B cell (primary cell): ENCODE measurements around the gene ZCCHC3. TPM values are rescaled to one million over a fixed set of nuclear protein-coding genes. Genes with fewer than 3 reads are reported as not detected.

Source experiments
- ATAC-seq: fragments of 200-7000 bp; cut with Tn5 transposase; one replicate; pipeline ENCODE4 v1.10.0; 2021; ENCODE audit warnings: low read depth, mild to moderate bottlenecking, moderate number of reproducible peaks, moderate library complexity
- CTCF ChIA-PET: fragments of 350-600 bp; sonication (Branson Sonifier 250); formaldehyde crosslinking; loops from one replicate; lab custom pipeline; 2021; ENCODE audit warnings: antibody characterized with exemption, inconsistent platforms; lab: Charles Lee
- POLR2A ChIA-PET: fragments of 350-600 bp; sonication (Branson Sonifier 250); formaldehyde crosslinking; loops from one replicate; lab custom pipeline; 2021; ENCODE audit warnings: antibody characterized with exemption; lab: Charles Lee
- DNase-seq: peaks from one replicate; pipeline ENCODE4 v3.0.0; 2013
- H2AFZ ChIP-seq: 2 replicates; pipeline ENCODE4 v1.6.1; 2012; ENCODE audit warnings: mild to moderate bottlenecking, low read depth, low read length; ENCODE audit not compliant: insufficient read depth, poor library complexity, severe bottlenecking
- H3K27ac ChIP-seq, 2 donors: 1 replicate in 1 of 2; 2 replicates in 1 of 2; pipeline ENCODE4 v1.5.1; 2012 to 2013; ENCODE audit warnings: low read length in 2 of 2, mild to moderate bottlenecking in 2 of 2, moderate library complexity in 1 of 2
- H3K27me3 ChIP-seq, 4 experiments: fragments of 200-600 bp in 1 of 4; sonication (generic) in 1 of 4; replicated peaks in 1 of 4; 1 replicate in 2 of 4; 2 replicates in 2 of 4; pipeline versions ENCODE4 v1.6.1 to v1.7.0; 2013 to 2016; ENCODE audit warnings: low read length in 3 of 4, mild to moderate bottlenecking in 2 of 4, mixed read lengths in 1 of 4, moderate library complexity in 1 of 4; ENCODE audit not compliant: insufficient read depth in 4 of 4, control insufficient read depth in 3 of 4; ENCODE audit errors: control extremely low read depth in 1 of 4
- H3K36me3 ChIP-seq, 2 experiments: replicated peaks in 1 of 2; 1 replicate in 1 of 2; 2 replicates in 1 of 2; pipeline versions ENCODE4 v1.6.1 to v1.7.1; 2013; ENCODE audit warnings: low read length in 1 of 2; ENCODE audit not compliant: insufficient read depth in 2 of 2, control insufficient read depth in 1 of 2; ENCODE audit errors: control extremely low read depth in 1 of 2, extremely low read depth in 1 of 2
- H3K4me1 ChIP-seq, 2 donors: fragments of 200-600 bp in 1 of 2; sonication (generic) in 1 of 2; 1 replicate in 1 of 2; 2 replicates in 1 of 2; pipeline versions ENCODE4 v1.5.1 to v1.6.1; 2013 to 2017; ENCODE audit warnings: low read length in 2 of 2; ENCODE audit not compliant: control insufficient read depth in 2 of 2, insufficient read depth in 2 of 2
- H3K4me2 ChIP-seq: replicated peaks from 2 replicates; pipeline ENCODE3; 2012; ENCODE audit warnings: mild to moderate bottlenecking, low read depth, low read length; ENCODE audit not compliant: poor library complexity, severe bottlenecking
- H3K4me3 ChIP-seq, 5 experiments: fragments of 200-600 bp in 1 of 5; sonication (generic) in 1 of 5; 1 replicate in 3 of 5; 2 replicates in 2 of 5; pipeline versions ENCODE4 v1.5.1 to v1.7.0; 2011 to 2016; ENCODE audit warnings: low read length in 4 of 5, mild to moderate bottlenecking in 4 of 5, low read depth in 2 of 5, control low read depth in 1 of 5, moderate library complexity in 1 of 5; ENCODE audit not compliant: insufficient read depth in 1 of 5; ENCODE audit errors: control extremely low read depth in 1 of 5, extremely low read depth in 1 of 5
- H3K79me2 ChIP-seq: fragments of 200-600 bp; sonication (generic); one replicate; pipeline ENCODE4 v1.6.0; 2016; ENCODE audit warnings: low read length; ENCODE audit not compliant: control insufficient read depth, insufficient read depth
- H3K9ac ChIP-seq: fragments of 200-600 bp; sonication (generic); 2 replicates; pipeline ENCODE4 v1.6.1; 2017; ENCODE audit warnings: mild to moderate bottlenecking, low read length, moderate library complexity
- H3K9me3 ChIP-seq, 3 donors: one replicate each; pipeline versions ENCODE4 v1.6.1 to v1.7.1; 2013; ENCODE audit warnings: low read length in 2 of 3; ENCODE audit not compliant: control insufficient read depth in 2 of 3, insufficient read depth in 1 of 3; ENCODE audit errors: control extremely low read depth in 1 of 3
- H4K20me1 ChIP-seq: 2 replicates; pipeline ENCODE4 v1.6.0; 2012; ENCODE audit warnings: mild to moderate bottlenecking, low read length; ENCODE audit not compliant: insufficient read depth, control insufficient read depth, poor library complexity, severe bottlenecking
- H3K27ac Mint-ChIP-seq: one replicate; pipeline ENCODE4 v1.8.0; 2021; ENCODE audit warnings: mixed read lengths
- H3K27me3 Mint-ChIP-seq: one replicate; pipeline ENCODE4 v1.8.0; 2021; ENCODE audit warnings: mixed read lengths
- H3K4me1 Mint-ChIP-seq: one replicate; pipeline ENCODE4 v1.8.0; 2021; ENCODE audit warnings: mixed read lengths
- H3K4me3 Mint-ChIP-seq: one replicate; pipeline ENCODE4 v1.8.0; 2021; ENCODE audit warnings: mixed read lengths
- H3K9me3 Mint-ChIP-seq: one replicate; pipeline ENCODE4 v1.8.0; 2022; ENCODE audit warnings: mixed read lengths; ENCODE audit not compliant: insufficient read depth
- CTCF ChIP-seq: fragments of 200-600 bp; IDR thresholded peaks from one replicate; pipeline ENCODE4 v1.8.0; 2022; ENCODE audit warnings: antibody characterized with exemption, mild to moderate bottlenecking
- EZH2 ChIP-seq: IDR thresholded peaks from 2 replicates; pipeline ENCODE4 v1.6.1; 2012; ENCODE audit warnings: borderline replicate concordance, low read depth, mild to moderate bottlenecking, moderate library complexity, low read length; ENCODE audit not compliant: insufficient read depth, poor library complexity, severe bottlenecking
- WGBS: methylation state at CpG from one replicate; pipeline ENCODE4 v1.1.5; 2013; ENCODE audit warnings: missing lambda C conversion rate; ENCODE audit not compliant: insufficient coverage; 5-methylcytosine and 5-hydroxymethylcytosine counted together
- intact Hi-C: fragments of 100-400 bp; cut with micrococcal nuclease; formaldehyde crosslinking; loops from one replicate; pipeline ENCODE4 v1.10.0; 2022
- polyA plus RNA-seq: library from polyadenylated mRNA; depleted of rRNA; stranded (reverse); fragments of >200 nt; gene quantifications from 2 replicates; pipeline ENCODE4 v1.2.3, GENCODE V29; 2012
- total RNA-seq, 2 donors: library from RNA; stranded (reverse); fragments of 120-200 nt in 1 of 2; gene quantifications; 1 replicate in 1 of 2; 2 replicates in 1 of 2; pipeline versions ENCODE4 v1.2.3 to v1.2.4, GENCODE V29; 2013 to 2022

ZCCHC3 gene
- total and polyA plus RNA-seq, 2 donors (not counting 1 experiment from before 2014, with no cell fraction given): 12.8 to 35.7 TPM

DNA sequence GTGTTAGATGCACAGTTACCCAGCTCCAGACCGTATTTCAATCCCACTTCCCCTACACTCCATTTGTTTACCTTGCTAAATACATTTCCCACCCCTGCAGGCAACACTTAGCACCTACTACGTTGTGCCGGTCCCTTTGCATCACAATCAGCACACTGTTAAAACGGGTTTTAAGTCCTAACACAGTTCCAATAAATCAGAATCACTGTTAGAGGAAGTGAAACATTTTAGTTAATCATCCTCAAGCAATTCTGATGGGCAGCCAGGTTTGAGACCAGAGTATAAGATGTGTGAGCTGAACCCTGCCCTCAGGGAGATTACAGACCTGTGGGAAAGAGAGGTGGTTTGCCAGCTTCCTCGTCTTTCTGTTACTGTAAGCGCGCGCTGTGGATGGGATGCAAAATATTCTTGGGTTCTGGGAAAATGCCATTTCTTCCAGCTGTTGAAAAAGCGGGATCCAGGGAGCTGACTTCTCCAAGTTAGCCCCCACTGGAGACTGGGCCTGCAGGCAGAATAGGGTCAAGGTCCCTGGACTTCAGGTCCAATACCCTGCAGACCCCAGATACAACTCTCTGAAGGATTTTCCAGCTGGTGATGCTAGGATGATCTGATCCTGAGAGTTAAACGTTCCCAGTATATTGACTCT is 3.1 kb downstream of the ZCCHC3 start:
- peaks cover 40% of the 10 kb centered on the region for H3K4me1 Mint-ChIP-seq
- Histone ChIP-seq H3K4me3 (no peak overlapping the region), H3K9ac (no peak overlapping the region), H3K4me1 (peaks cover 16 to 27% of the 10 kb centered on the region in 2 donors), H2AFZ (no peak overlapping the region), H3K27ac (no peak overlapping the region), H3K9me3 (no peaks in the 10 kb centered on the region), H3K36me3 (peaks cover 0 to 9% of the 10 kb centered on the region in 2 experiments), H3K79me2 (peaks cover 18% of the 10 kb centered on the region), H3K27me3 (no peaks in the 10 kb centered on the region), H4K20me1 (peaks cover 28% of the 10 kb centered on the region), H3K4me2 (peak overlapping the region; percentile 93)
- CTCF ChIA-PET: interaction anchor here (1.1 to 7.7 kb wide), 2 partner anchors 11 to 23 kb away, joined by 4 to 58 read pairs; partner anchors contain the start of gene SOX12
- no peaks in the 10 kb centered on the region for H3K9me3 Mint-ChIP-seq
- no peaks in the 10 kb centered on the region for H3K27me3 Mint-ChIP-seq
- peak overlapping the region; percentile 59 for H3K4me3 Mint-ChIP-seq
- no peak for ATAC-seq
- DNase-seq: peak; percentile 27
- no peak for TF ChIP-seq EZH2
- intact Hi-C loops: no loop called here
- POLR2A ChIA-PET: interaction anchor here (2.5 kb wide), 1 partner anchor 25 kb away, joined by 10 read pairs; the partner anchor contains the start of gene SOX12
- peak overlapping the region; percentile 8 for H3K27ac Mint-ChIP-seq
- WGBS: 83% methylated on average over 7 of the region's 10 CpGs

DNA sequence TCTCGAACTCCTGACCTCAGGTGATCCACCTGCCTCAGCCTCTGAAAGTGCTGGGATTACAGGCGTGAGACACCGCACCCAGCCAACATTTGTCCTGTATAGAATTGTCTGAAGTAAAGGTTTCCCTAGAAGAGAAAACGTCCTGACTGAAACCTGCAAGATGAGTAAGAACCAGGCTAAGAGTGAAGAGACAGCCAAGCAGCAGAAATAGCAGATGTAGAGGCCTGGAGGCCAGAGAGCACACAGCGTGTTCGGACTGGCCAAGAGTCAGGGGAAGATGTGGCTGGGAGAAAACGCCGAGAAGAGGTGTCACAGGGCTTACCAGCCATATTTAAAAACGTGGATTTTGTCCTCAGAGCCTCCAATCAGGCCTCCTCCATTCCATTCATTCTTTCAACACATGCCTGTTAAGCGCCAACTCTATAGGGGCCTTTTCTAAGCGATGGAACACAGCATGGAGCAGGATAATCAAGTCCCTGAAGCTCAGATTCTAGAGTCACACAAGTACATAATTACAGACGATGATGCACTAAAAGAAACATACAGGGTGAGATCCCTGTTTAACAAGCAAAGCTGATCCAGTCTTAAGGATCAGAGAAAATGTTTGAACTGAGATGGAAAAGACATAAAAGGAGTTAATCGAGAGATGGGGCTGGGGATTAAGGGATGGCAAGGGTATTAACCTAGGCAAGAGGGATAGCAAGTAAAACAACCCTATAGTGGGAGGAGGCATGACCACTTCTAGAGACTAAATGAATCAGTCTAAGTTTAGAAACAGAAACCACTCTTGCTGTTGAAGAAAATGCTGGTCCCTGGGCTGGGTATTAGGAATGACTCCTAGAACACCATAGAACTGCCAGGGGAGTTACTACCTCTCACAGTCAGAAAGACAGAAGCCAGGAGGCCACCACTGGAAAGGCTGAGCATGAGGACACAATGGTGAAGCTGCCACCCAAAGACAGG is 4.8 kb downstream of the ZCCHC3 start:
- Histone ChIP-seq H3K4me3 (no peak overlapping the region), H3K79me2 (peaks cover 6% of the 10 kb centered on the region), H3K27me3 (no peaks in the 10 kb centered on the region), H3K4me2 (no peak overlapping the region), H3K9ac (no peak overlapping the region), H2AFZ (no peak overlapping the region), H3K9me3 (no peaks in the 10 kb centered on the region), H3K36me3 (peaks cover 0 to 9% of the 10 kb centered on the region in 2 experiments), H4K20me1 (peaks cover 28% of the 10 kb centered on the region), H3K4me1 (peaks cover 10 to 21% of the 10 kb centered on the region in 2 donors), H3K27ac (no peak overlapping the region)
- POLR2A ChIA-PET: interaction anchor here (2.5 kb wide), 1 partner anchor 24 kb away, joined by 10 read pairs; the partner anchor contains the start of gene SOX12
- intact Hi-C loops: no loop called here
- no peak overlapping the region for H3K4me3 Mint-ChIP-seq
- TF ChIP-seq CTCF (no peak), EZH2 (no peak)
- H3K9me3 Mint-ChIP-seq: no peaks in the 10 kb centered on the region
- no peak for DNase-seq
- H3K27me3 Mint-ChIP-seq: no peaks in the 10 kb centered on the region
- no peak for ATAC-seq
- peaks cover 30% of the 10 kb centered on the region for H3K4me1 Mint-ChIP-seq
- 88% methylated on average over 12 of the region's 13 CpGs for WGBS
- CTCF ChIA-PET: interaction anchor here (7.7 kb wide), 1 partner anchor 21 kb away, joined by 58 read pairs; the partner anchor contains the start of gene SOX12
- no peak overlapping the region for H3K27ac Mint-ChIP-seq
